GM08714 (cell line): Measurements from ENCODE around the gene IQCN.

Experiments used
- H3K4me3 ChIP-seq: fragments of 200-500 bp; sonication (Bioruptor generic); 2 replicates; pipeline ENCODE4 v1.5.1; 2014; ENCODE audit warnings: mild to moderate bottlenecking, low read length, inconsistent platforms
- ZNF274 ChIP-seq: IDR thresholded peaks from 2 replicates; pipeline ENCODE4 v1.6.1; 2012; ENCODE audit warnings: mild to moderate bottlenecking, low read depth, low read length

IQCN gene

DNA sequence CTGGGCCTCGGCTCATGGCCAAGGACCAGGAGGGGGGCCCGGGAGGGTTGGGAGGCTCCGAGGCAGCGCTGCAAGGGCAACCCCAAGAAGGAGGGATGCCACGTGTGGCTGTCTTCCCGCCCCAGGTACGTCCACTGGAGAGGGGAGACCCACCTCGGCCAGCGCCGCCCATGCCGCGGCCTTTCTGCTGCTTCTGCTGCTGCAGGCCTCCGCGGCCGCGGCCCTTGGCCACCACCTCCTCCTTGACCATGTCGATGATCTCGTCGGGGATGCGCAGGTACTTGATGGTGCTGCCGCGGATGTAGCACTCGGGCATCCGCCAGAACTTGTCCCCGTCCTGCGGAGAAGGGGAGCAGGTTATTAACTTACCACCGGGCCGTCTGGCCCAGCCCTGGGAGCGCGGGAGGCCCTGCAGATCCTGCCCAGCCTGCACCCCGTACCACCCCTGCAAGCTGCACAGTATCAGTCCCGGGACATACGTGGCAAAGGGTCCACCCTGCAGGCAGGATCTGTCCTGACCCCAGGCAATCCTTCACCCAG lies 35.3 kb upstream of the IQCN start:
- no peak for TF ChIP-seq ZNF274
- H3K4me3 ChIP-seq: no peak overlapping the region

DNA sequence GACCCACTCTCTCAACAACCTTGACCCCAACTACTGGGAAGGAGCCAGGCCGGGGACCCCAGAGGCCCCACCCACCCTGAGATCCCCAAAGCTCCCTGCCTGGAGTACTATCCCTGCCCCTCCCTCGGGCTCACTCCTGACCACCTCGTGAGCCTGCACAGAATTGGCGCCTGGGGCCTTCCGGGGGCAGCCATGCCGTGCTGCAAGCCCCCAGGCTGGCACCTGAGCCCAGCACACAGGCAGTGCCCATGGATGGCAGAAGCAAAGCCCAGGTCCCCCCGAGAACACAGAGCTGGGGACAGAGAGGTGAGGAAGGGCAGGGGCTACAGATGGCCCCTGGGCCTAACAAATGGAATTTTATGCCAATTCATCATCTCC lies 34.7 kb upstream of the IQCN start:
- no peak overlapping the region for H3K4me3 ChIP-seq
- no peak for TF ChIP-seq ZNF274

- no peak overlapping the region for H3K4me3 ChIP-seq
- no peak for TF ChIP-seq ZNF274
Observed at GRCh38 chr19:18308051-18308947, 34.0 kb upstream of the IQCN start.

- no peak overlapping the region for H3K4me3 ChIP-seq
- TF ChIP-seq ZNF274: no peak
Observed at GRCh38 chr19:18307271-18307681, 33.0 kb upstream of the IQCN start.

GRCh38 chr19:18306888-18307260 lies 32.6 kb upstream of the IQCN start:
- no peak for TF ChIP-seq ZNF274
- no peak overlapping the region for H3K4me3 ChIP-seq

DNA sequence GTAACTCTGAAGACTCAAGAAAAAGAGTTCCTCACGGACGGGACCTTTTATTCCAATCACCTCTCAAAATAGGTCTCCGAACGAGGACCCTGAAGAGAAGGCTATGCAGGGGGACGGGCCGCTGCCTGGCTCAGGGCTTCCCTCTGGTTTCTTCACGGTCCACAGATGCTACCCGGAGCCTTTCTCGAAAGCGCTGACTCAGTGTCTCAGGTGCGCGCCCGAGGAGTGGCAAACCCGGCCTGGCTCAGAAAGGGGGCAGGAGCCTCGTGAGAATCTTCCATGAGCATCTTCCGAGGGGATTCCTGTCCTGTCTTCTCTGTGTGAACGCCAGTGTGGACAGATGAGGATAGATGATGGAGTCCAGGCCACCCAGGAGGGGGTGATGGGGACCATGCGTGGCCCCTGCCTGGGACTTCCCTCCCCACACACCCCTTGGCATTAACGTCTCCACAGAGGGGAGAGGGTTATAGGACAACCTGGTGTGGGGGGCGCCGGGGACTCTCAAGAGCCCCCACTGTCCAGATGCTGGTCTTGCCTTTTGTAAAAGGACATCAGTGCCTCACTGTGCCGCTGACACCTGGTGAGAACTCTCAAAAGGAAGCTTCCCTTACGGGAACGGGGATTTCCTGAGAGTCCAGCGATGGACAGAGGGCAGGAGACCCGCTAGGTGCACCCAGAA lies 32.1 kb upstream of the IQCN start:
- H3K4me3 ChIP-seq: no peak overlapping the region
- no peak for TF ChIP-seq ZNF274

- TF ChIP-seq ZNF274: no peak
- H3K4me3 ChIP-seq: peak overlapping the region; percentile 45; the same call in 1 of the 2 replicates
Observed at GRCh38 chr19:18304458-18305310, 30.4 kb upstream of the IQCN start.

DNA sequence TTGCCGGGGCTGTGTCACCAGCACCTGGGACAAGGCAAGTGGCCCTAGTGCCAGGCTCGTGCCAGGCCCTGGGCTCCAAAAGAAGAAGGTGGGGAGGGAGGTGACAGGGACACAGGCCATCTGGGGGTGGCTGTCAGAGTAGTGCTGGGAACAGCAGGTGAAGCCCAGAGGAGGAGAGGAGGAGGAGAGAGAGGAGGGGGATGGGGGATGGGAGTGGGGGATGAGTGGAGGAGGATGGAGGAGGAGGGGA lies 29.9 kb upstream of the IQCN start:
- H3K4me3 ChIP-seq: peak overlapping the region; percentile 45; the same call in 1 of the 2 replicates
- no peak for TF ChIP-seq ZNF274

GRCh38 chr19:18301718-18302111 lies 27.5 kb upstream of the IQCN start:
- TF ChIP-seq ZNF274: no peak
- H3K4me3 ChIP-seq: no peak overlapping the region

- no peak for TF ChIP-seq ZNF274
- H3K4me3 ChIP-seq: no peak overlapping the region
Observed at GRCh38 chr19:18300930-18301717, 26.9 kb upstream of the IQCN start.

GRCh38 chr19:18299654-18300053 lies 25.4 kb upstream of the IQCN start:
- TF ChIP-seq ZNF274: no peak
- no peak overlapping the region for H3K4me3 ChIP-seq

- no peak overlapping the region for H3K4me3 ChIP-seq
- no peak for TF ChIP-seq ZNF274
Observed at GRCh38 chr19:18298601-18299000, 24.3 kb upstream of the IQCN start.

DNA sequence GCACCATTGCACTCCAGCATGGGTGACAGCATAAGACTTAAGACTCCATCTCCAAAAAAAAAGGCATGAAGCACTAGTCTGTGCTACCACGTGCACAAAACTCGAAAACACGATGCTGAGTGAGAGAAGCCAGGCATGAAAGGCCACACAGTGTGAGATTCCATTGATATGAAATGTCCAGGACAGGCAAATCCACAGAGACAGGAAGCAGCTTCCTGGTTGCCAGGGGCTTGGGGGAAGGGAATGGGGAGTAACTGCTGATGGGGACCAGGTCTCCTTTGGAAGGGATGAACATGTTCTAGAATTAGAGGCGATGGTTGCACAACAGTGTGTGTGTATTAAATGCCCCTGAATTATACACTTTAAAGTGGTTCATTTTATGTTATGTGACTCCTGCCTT lies 23.1 kb upstream of the IQCN start:
- no peak for TF ChIP-seq ZNF274
- no peak overlapping the region for H3K4me3 ChIP-seq

DNA sequence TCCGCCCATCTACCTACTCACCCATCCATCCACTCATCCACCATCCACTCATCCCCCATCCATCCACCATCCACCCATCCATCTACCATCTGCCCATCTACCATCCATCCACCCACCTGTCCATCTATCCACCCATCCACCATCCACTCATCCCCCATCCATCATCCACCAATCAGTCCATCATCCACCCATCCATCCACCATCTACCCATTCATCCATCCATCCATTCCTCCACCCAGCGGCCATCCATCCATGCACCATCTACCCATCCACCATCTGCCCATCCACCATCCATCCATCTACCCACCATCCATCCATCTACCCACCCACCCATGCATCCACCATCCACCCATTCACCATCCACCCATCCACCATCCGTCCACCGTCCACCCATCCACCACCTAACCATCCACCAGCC lies 20.8 kb upstream of the IQCN start:
- TF ChIP-seq ZNF274: no peak
- H3K4me3 ChIP-seq: no peak overlapping the region

DNA sequence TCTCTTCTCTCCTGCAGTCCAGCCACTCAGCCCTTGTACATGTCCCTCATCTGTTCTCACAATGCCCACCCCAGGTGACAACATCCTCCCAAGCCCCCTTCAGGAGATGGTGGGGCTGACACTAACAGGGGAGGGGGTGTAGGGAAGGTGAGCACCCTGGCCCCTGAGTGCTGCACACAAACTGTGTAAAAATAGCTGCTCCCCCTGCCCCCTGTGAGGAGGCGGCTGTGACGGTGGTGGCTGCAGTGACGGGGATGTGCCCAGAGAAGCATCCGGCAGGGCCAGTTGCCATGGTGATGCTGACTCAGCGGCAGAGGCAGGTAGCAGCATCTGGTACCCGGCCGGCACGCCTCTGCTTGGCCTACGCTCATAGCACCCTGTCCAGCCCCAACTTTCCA lies 20.2 kb upstream of the IQCN start:
- no peak for TF ChIP-seq ZNF274
- no peak overlapping the region for H3K4me3 ChIP-seq
